GM21717 (cell line): ENCODE measurements around the gene TAMM41.
A peak's percentile ranks its signal among the peaks of the same experiment; 100 is the strongest.
"Not testable (repeated sequence)": the region's sequence is repeated elsewhere in the genome, so short reads cannot be mapped to it uniquely, and the experiment has no call there.

ENCODE experiments used
- ATAC-seq: cut with Tn5 transposase; IDR thresholded peaks from one replicate; pipeline ENCODE4 v1.9.1; 2021; ENCODE audit warnings: mild to moderate bottlenecking, moderate library complexity; ENCODE audit not compliant: unreplicated experiment

The TAMM41 gene

DNA sequence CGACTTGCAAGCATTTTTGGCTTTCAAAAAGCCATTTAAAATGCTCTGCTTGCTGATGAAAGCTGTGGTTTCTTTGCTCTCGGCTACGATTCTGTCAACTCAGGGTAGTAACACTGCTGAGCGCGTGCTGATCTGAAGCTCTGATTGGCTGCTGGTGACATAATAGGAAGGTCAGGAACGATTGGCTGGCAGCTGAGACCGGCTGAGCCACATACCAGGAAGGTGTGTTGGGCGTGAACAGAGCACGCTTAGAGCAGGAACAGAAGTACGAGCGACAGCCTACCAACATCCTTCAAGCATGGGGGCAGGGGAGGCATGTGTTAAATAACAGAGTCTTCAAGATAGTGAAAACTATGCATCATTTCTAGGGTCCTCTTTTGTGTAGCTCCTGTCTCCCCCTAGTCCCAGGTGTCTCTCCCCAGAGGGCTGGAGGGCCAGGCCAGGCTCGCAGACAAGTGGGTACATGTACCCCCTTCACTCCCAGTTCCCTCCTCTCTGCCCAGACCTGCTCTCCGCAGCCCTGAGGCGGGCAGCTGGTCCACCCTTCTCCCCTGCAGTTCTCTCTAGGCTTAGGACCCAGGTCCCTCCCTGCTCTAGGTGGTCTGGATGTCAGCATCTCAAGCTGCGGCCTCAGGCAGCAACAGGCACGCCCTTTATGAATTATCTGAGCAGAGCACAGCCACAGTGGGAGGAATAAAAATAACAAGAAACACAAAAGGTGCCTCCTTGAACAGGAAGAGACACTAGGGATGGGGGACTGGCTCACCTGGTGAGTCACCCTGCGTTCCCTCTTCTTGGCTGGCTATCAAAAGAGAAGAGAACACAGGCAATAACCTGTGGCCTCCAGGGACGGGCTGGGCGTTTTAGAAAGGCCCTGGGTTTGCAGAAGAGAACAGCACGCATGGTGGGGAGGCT is 76.0 kb downstream of the TAMM41 start:
- peak; percentile 99 for ATAC-seq

DNA sequence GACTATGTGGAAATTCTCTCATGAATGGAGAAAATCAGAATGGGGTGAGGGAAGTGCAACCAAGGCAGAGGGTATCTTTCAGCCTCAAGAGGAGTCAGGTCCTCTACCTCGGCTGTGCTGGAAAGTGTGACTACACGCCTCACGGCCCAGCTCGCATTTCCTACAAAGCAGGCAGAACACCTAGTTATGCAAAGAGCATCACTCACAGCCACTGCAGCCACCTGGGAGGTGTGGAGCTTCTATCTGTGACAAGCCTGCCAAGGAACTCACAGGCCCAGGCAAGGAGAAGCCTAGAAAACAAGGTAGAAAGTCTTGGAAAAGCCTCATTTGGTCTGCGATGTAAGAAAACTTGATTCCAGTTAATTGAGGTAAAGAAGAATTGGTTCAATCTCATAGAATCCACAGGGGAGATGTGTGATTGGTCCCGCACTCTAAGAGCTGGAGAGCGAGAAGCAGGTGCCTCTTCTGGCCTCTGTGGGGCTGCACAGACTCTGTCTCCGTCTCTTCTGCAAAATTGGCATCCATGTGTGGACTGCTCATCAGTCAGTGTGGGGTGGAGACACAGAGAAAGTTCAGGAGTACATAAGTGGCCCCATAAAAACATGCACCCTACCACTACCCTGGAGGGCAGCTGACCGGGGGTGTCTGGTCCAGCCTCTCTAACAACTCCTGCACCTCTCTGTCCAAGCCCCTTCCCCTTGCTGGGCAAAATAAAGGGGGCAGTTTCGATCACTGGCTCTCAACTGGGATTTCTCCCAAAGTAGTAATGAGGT is 76.8 kb downstream of the TAMM41 start:
- no peak for ATAC-seq

DNA sequence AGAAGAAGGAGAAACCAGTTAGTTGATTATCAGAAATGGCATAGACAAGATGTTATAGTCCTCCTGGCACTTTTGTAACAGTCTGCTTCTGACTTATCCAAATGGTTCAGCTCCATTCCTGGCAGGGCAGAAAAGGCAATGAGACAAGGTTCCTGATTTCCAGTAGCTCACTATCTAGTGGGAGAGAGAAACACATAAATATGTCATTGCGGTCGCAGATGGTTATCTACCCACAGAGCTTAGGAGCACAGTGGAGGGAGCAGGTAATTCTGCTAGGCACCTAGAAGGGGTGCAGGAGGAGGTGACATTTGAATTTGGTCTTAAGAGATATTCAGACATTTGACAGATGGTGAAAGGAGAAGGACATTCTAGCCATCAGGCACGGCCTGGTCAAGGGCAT is 78.1 kb downstream of the TAMM41 start:
- ATAC-seq, result no peak

DNA sequence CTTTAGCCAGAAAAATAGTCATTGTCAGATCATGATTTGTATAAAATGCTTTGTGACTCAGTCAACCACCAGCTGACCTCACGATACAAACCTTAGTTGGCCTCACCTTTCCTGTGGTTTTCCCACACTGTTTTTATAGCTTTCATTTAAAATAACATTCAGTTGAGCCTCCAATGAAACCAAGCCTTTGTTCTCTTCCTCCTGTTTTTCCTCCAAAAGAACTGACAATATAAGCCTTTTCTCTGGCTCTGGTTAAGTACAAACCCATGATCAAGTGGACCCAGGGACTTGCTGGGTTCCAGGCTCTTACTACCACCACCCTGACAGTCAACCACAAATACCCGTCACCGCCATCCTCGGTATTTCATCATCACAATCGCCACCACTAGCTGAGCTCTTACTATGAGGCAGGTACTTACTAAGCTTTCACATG is 81.7 kb downstream of the TAMM41 start:
- ATAC-seq, result no peak

DNA sequence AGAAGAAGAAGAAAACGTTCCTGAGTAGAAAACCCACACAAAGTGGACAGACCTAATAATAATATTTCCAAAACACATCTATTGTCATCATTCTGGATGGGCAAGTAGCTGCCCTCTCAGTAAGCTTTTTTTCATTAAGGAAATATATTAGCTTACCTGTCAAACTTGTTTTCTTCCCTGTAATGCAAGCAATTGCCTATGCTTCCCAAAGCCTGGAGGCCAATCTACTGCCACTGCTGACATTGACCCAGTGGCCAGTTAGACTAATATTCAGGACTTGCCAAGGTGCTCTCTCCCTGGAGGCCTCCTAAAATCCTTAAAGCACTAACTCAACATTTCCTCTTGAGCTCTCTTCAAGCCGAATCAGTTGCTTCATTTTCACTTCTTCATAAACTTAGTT is 86.7 kb downstream of the TAMM41 start:
- ATAC-seq, result no peak

DNA sequence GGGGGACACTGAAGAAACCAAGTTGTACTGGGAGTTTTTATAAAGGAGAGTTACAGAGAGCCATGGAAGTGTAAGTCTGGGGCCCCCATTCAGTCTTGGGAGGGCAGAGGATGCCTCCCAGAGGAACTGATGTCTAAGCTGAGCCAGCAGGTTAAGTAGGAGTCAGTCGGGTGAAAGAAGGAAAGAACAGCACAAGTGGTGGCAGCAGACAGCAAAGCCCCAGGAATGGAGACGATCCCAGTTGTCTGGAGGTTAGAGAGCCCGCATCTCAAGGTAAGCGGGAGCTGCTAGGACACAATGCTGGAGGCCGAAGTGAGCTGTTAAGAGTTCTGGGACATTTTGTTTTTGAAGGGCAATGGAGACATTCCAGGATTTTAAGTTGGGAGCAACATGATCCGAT is 88.8 kb downstream of the TAMM41 start:
- ATAC-seq, result no peak

DNA sequence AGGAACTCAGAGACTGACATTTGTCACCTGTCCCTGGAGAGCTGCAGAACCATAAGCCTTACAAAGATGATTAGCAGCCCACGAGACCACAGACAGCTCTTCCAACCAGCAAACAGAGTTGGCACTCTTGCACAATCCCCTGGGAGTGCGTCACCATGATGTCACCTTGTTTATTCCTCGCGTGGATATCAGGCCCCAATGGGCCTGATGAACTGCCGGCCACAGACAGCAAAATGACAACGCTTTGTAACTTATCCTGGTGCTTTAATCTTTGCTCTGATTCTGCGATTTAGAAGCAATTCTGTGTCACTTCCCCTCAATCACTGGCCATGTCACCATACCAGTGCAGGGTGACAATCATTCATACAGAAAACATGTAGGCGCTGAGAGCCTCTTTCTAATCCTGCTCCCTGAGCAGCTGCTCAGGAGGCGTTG is 89.2 kb downstream of the TAMM41 start:
- ATAC-seq, result no peak

DNA sequence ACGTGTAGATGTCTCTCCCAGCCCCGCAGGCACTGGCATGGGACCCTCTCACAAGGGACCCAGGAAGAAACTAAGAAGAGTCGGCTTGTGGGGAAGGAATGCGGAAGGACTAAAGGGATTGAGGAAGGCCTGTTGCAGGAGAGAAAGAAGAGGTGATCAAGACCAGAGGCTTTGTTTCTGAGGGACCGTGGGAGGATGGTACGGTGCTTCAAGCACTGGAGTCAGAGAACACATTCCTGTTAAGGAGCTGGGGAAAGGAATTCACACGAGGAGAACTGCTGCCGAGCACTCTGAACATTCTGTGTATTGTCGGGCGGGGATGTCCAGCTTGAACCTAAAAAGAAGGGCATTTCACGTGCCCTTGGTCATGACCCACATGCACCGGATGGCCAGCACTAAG is 91.4 kb downstream of the TAMM41 start:
- no peak for ATAC-seq

DNA sequence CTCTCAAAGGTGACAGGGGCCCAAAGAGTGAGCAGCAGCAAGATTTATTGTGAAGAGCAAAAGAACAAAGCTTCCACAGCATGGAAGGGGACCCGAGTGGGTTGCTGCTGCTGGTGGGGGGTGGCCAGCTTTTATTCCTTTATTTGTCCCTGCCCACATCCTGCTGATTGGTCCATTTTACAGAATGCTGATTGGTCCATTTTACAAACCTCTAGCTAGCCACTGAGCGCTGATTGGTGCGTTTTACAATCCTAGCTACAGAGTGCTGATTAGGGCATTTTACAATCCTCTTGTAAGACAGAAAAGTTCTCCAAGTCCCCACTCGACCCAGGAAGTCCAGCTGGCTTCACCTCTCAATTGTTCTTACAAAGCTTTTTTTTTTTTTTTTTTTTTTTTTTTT is 94.4 kb downstream of the TAMM41 start:
- ATAC-seq, result not testable (repeated sequence)

DNA sequence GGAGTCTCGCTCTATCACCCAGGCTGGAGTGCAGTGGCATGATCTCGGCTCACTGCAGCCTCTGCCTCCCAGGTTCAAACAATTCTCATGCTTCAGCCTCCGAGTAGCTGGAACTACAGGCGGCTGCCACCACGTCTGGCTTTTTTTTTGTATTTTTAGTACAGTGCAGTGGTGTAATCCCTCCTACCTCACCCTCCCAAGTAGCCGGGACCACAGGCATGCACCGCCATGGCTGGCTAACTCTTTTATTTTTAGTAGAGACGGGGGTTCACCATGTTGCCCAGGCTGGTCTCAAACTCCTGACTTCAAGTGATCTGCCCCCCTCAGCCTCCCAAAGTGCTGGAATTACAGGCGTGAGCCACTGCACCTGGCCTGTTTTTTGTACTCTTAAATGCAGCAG is 98.4 kb downstream of the TAMM41 start:
- not testable (repeated sequence) for ATAC-seq
